Umbilical cord (tissue), 2 donors: ENCODE data around the gene COL4A2. TPM values are rescaled to one million over a fixed set of nuclear protein-coding genes. Genes with fewer than 3 reads are reported as not detected.

ENCODE experiments used
- DNase-seq: peaks from one replicate; pipeline ENCODE4 v3.0.0-alpha.2; 2015; ENCODE audit warnings: low spot score
- total RNA-seq: library from RNA; depleted of rRNA; stranded (reverse); fragments of >200 nt; gene quantifications from one replicate; pipeline ENCODE4 v1.2.3, GENCODE V29; 2014; ENCODE audit warnings: low replicate concordance; ENCODE audit not compliant: insufficient read depth

COL4A2 gene
- total RNA-seq, 1 donor from 2014 or later = 1,871 TPM

GRCh38 chr13:110354715-110355473, 47.8 kb downstream of the COL4A2 start:
- no peak for DNase-seq

GRCh38 chr13:110356362-110356761, 49.3 kb downstream of the COL4A2 start:
- no peak for DNase-seq

GRCh38 chr13:110358381-110358780, 51.3 kb downstream of the COL4A2 start:
- DNase-seq = no peak

- DNase-seq = peak; percentile 80
Measured at GRCh38 chr13:110359840-110360301, 52.8 kb downstream of the COL4A2 start.

- DNase-seq = no peak
Measured at GRCh38 chr13:110360598-110360997, 53.5 kb downstream of the COL4A2 start.

- peak; percentile 89 for DNase-seq
Measured at GRCh38 chr13:110361365-110361911, 54.4 kb downstream of the COL4A2 start.

- peak; percentile 52 for DNase-seq
Measured at GRCh38 chr13:110363010-110363409, 55.9 kb downstream of the COL4A2 start.

- DNase-seq = no peak
Measured at GRCh38 chr13:110364081-110364480, 57.0 kb downstream of the COL4A2 start.

GRCh38 chr13:110365876-110366275, 58.8 kb downstream of the COL4A2 start:
- DNase-seq = no peak

- no peak for DNase-seq
Measured at GRCh38 chr13:110366733-110367132, 59.6 kb downstream of the COL4A2 start.

GRCh38 chr13:110367620-110368019, 60.5 kb downstream of the COL4A2 start:
- no peak for DNase-seq

GRCh38 chr13:110368408-110368807, 61.3 kb downstream of the COL4A2 start:
- no peak for DNase-seq

- DNase-seq = no peak
Measured at GRCh38 chr13:110369400-110369799, 62.3 kb downstream of the COL4A2 start.

- DNase-seq = peak; percentile 56
Measured at GRCh38 chr13:110371550-110372465, 64.7 kb downstream of the COL4A2 start.

- no peak for DNase-seq
Measured at GRCh38 chr13:110372676-110373075, 65.6 kb downstream of the COL4A2 start.

- no peak for DNase-seq
Measured at GRCh38 chr13:110373617-110374016, 66.5 kb downstream of the COL4A2 start.

GRCh38 chr13:110374431-110375370, 67.6 kb downstream of the COL4A2 start:
- DNase-seq = no peak

GRCh38 chr13:110376120-110376519, 69.0 kb downstream of the COL4A2 start:
- peak; percentile 84 for DNase-seq

GRCh38 chr13:110377178-110377825, 70.2 kb downstream of the COL4A2 start:
- DNase-seq = no peak

GRCh38 chr13:110377826-110378201, 70.7 kb downstream of the COL4A2 start:
- no peak for DNase-seq

GRCh38 chr13:110379358-110379757, 72.3 kb downstream of the COL4A2 start:
- DNase-seq = no peak
